GM20431 (cell line): ENCODE results near the gene ST8SIA3.
"Not testable (repeated sequence)": the region's sequence is repeated elsewhere in the genome, so short reads cannot be mapped to it uniquely, and the experiment has no call there.

ENCODE experiments used
- in situ Hi-C: fragments of 300-500 bp; cut with MseI, MboI; formaldehyde crosslinking; loops from one replicate; pipeline ENCODE4 v1.15.0; 2020; ENCODE audit warnings: low sequenced_read_pairs; ENCODE audit not compliant: unreplicated experiment

Gene ST8SIA3

GRCh38 chr18:57362714-57363113, 10.4 kb downstream of the ST8SIA3 start:
- in situ Hi-C loops, result no loop called here

GRCh38 chr18:57364460-57364859, 12.1 kb downstream of the ST8SIA3 start:
- in situ Hi-C loops, result no loop called here

- in situ Hi-C loops, result no loop called here
Measured at GRCh38 chr18:57366528-57367081, 14.2 kb downstream of the ST8SIA3 start.

- in situ Hi-C loops, result no loop called here
Measured at GRCh38 chr18:57372444-57372843, 20.1 kb downstream of the ST8SIA3 start.

GRCh38 chr18:57373017-57373416, 20.7 kb downstream of the ST8SIA3 start:
- in situ Hi-C loops, result no loop called here

- in situ Hi-C loops, result no loop called here
Measured at GRCh38 chr18:57376503-57376902, 24.1 kb downstream of the ST8SIA3 start.

- in situ Hi-C loops, result no loop called here
Measured at GRCh38 chr18:57389271-57389670, 36.9 kb downstream of the ST8SIA3 start.

- in situ Hi-C loops, result no loop called here
Measured at GRCh38 chr18:57390044-57390443, 37.7 kb downstream of the ST8SIA3 start.

GRCh38 chr18:57394749-57395148, 42.4 kb downstream of the ST8SIA3 start:
- in situ Hi-C loops, result not testable (repeated sequence)

- in situ Hi-C loops, result not testable (repeated sequence)
Measured at GRCh38 chr18:57396831-57397230, 44.5 kb downstream of the ST8SIA3 start.

- in situ Hi-C loops, result no loop called here
Measured at GRCh38 chr18:57397440-57398132, 45.2 kb downstream of the ST8SIA3 start.

GRCh38 chr18:57404345-57404744, 52.0 kb downstream of the ST8SIA3 start:
- in situ Hi-C loops, result no loop called here

GRCh38 chr18:57409650-57410049, 57.3 kb downstream of the ST8SIA3 start:
- in situ Hi-C loops, result no loop called here

- in situ Hi-C loops, result no loop called here
Measured at GRCh38 chr18:57410749-57411148, 58.4 kb downstream of the ST8SIA3 start.

GRCh38 chr18:57416542-57416941, 64.2 kb downstream of the ST8SIA3 start:
- in situ Hi-C loops, result no loop called here
